Epithelial cell of esophagus (primary cell): ENCODE results near the gene PRRC2B.
"Not testable (repeated sequence)": the region's sequence is repeated elsewhere in the genome, so short reads cannot be mapped to it uniquely, and the experiment has no call there.

Source experiments
- DNase-seq: peaks from one replicate; pipeline ENCODE4 v3.0.0; 2010; ENCODE audit warnings: low read depth
- H3K4me3 ChIP-seq: 2 replicates; pipeline ENCODE4 v1.5.1; 2011; ENCODE audit warnings: mild to moderate bottlenecking, low read length, control low read depth
- TF ChIP-seq, protein P1 (sequence below): IDR thresholded peaks from 2 replicates; pipeline ENCODE4 v1.5.1; 2011; ENCODE audit warnings: low read depth, mild to moderate bottlenecking, low read length, control low read depth, inconsistent platforms; ENCODE audit not compliant: insufficient read depth; ENCODE audit errors: missing control alignments

The PRRC2B gene

DNA sequence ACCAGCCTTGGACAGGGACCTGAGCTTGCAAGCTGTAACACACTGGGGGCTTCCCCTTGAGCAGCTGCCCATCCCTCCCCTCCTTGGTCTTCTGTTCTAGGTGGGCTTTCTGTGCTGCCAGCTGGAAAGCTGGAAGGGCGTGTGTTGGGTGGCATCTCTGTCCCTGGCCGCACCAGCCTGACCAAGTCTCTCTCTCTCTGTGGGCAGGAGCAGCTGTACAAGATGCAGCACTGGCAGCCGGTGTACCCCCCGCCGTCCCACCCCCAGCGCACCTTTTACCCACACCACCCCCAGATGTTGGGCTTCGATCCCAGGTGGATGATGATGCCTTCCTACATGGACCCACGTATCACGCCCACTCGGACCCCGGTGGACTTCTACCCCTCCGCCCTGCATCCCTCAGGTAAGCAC lies 76.7 kb downstream of the PRRC2B start:
- DNase-seq = no peak
- TF ChIP-seq, protein P1, sequence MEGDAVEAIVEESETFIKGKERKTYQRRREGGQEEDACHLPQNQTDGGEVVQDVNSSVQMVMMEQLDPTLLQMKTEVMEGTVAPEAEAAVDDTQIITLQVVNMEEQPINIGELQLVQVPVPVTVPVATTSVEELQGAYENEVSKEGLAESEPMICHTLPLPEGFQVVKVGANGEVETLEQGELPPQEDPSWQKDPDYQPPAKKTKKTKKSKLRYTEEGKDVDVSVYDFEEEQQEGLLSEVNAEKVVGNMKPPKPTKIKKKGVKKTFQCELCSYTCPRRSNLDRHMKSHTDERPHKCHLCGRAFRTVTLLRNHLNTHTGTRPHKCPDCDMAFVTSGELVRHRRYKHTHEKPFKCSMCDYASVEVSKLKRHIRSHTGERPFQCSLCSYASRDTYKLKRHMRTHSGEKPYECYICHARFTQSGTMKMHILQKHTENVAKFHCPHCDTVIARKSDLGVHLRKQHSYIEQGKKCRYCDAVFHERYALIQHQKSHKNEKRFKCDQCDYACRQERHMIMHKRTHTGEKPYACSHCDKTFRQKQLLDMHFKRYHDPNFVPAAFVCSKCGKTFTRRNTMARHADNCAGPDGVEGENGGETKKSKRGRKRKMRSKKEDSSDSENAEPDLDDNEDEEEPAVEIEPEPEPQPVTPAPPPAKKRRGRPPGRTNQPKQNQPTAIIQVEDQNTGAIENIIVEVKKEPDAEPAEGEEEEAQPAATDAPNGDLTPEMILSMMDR = no peak
- H3K4me3 ChIP-seq = no peak overlapping the region

DNA sequence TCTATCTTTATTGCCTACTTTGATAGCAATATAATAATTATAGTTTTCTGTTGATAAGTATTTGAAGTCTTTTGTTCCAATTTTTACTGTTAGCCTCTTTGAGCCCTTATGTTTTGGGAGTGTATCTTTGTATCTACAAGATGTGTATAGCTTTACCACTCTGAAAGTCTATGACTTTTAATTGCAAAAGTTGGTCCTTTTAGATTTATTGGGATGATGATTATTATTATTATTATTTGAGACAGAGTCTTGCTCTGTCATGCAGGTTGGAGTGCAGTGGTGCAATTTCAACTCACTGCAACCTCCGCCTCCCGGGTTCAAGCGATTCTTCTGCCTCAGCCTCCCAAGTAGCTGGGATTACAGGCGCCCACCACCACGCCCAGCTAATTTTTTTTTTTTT lies 78.2 kb downstream of the PRRC2B start:
- DNase-seq, H3K4me3 ChIP-seq: not testable (repeated sequence)

DNA sequence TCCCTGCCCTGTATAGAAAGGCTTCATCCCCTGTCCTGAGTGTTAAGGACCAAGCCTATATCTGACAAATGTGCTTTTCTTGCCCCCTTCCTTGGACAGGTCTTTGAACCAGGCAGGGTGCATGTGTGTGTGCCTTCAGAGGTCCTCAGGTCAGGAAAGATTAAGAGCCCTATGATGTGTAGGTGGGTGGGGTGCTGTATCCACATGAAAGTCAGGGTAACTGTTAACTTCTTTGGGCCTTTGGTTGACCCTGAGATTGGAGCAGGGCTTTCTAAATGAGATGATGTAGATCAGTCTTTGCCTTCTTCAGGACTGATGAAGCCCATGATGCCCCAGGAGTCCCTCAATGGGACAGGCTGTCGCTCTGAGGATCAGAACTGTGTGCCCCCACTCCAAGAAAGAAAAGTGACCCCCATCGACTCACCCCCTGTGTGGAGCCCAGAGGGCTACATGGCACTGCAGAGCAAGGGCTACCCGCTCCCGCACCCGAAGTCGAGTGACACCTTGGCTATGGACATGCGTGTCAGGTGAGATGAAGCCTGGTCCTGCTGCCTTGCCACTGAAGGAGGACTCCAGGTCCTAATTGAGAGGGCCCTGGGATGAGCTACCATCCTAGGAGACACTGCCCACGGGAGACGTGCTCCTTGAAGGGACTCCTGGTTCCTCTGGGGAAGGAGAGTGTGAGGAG lies 79.5 kb downstream of the PRRC2B start:
- H3K4me3 ChIP-seq = no peak overlapping the region
- no peak for DNase-seq
- TF ChIP-seq, protein P1 = no peak

DNA sequence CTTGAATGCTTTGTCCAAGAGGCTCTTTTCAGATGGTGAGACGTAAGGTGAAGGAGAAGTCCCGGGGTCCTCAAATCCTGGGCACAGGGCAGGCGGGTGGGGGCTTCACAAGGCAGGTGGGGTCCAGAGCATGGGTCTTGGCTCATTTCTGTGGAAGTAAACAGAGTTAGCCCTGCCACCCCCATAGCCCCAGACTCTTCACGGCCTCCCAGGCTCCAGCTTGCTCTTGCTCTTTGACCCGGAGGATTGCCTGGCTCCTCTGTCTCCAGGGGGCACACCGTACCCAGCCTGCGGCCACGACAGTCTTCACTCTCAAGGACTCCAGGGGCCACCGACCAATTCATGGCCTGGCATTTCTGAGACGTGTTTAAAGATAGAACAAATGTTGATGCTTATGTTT lies 80.0 kb downstream of the PRRC2B start:
- TF ChIP-seq, protein P1 = no peak
- DNase-seq = no peak
- no peak overlapping the region for H3K4me3 ChIP-seq

DNA sequence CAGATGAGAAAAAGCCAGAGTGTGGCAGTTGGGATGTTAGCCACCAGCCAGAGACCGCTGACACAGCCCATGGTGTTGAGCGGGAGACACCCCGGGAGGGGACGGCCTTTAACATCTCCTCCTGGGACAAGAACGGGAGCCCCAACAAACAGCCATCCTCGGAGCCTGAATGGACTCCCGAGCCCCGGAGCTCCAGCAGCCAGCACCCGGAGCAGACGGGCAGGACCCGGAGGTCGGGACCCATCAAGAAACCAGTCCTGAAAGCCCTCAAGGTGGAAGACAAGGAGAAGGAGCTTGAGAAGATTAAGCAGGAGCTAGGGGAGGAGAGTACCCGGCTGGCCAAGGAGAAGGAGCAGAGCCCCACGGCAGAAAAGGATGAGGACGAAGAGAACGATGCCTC lies 80.8 kb downstream of the PRRC2B start:
- no peak overlapping the region for H3K4me3 ChIP-seq
- no peak for DNase-seq
- TF ChIP-seq, protein P1 = no peak

DNA sequence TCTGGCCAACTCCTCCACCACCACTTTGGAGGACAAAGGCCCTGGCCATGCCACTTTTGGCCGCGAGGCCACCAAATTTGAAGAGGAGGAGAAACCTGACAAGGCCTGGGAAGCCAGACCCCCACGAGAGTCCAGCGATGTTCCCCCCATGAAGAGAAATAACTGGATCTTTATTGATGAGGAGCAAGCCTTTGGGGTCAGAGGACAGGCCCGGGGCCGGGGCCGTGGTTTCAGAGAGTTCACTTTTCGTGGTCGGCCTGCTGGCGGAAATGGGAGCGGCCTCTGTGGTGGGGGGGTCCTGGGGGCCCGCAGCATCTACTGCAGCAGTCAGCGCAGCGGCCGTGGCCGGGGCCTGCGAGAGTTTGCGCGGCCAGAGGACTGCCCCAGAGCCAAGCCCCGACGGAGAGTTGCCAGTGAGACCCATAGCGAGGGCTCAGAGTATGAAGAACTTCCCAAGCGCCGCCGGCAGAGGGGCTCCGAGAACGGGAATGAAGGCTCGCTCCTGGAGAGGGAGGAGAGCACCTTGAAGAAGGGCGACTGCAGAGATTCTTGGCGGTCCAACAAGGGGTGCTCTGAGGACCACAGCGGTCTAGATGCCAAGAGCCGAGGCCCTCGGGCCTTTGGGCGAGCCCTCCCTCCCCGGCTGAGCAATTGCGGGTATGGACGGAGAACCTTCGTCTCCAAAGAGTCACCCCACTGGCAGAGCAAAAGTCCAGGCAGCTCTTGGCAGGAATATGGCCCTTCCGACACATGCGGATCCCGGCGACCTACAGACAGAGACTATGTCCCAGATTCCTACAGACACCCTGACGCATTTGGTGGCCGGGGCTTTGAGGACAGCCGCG lies 81.4 kb downstream of the PRRC2B start:
- TF ChIP-seq, protein P1 = no peak
- no peak for DNase-seq
- no peak overlapping the region for H3K4me3 ChIP-seq

DNA sequence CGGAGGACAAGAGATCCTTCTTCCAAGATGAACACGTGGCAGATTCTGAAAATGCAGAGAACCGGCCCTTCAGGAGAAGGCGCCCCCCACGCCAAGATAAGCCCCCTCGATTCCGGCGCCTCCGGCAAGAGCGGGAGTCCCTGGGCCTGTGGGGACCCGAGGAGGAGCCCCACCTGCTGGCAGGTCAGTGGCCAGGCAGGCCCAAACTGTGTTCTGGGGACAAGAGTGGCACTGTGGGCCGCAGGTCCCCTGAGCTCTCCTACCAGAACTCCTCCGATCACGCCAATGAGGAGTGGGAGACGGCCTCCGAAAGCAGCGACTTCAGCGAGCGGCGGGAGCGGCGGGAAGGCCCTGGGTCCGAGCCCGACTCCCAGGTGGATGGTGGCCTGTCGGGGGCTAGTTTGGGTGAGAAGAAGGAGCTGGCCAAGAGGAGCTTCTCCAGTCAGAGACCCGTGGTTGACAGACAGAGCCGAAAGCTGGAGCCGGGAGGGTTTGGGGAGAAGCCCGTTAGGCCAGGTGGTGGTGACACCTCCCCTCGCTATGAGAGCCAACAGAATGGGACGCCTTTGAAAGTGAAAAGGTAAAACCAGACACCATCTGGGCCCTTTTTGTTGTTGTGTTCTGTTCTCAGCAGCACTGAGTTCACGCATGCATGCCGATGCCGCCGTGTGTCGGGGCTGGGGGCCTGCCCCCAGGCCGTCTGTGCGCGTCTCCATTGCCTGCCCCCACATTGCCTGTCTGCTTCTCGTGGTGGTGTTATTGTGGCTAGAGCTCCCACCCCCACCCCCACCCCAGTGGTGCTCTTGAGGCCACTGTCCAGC lies 82.3 kb downstream of the PRRC2B start:
- TF ChIP-seq, protein P1 = peak; percentile 44
- DNase-seq = no peak
- H3K4me3 ChIP-seq = no peak overlapping the region
